Esophagus muscularis mucosa (tissue), 4 donors: ENCODE measurements around the gene SLC39A7. TPM values are rescaled to one million over a fixed set of nuclear protein-coding genes. Genes with fewer than 3 reads are reported as not detected.

Experiments used
- DNase-seq: peaks from one replicate; pipeline ENCODE4 v3.0.0-alpha.2; 2017; ENCODE audit errors: extremely low spot score
- H3K27ac ChIP-seq, 4 donors: fragments of 200-600 bp; sonication (generic); replicated peaks in 1 of 4; 1 replicate in 3 of 4; 2 replicates in 1 of 4; pipeline ENCODE4 v1.5.1; 2016 to 2019; ENCODE audit warnings: mild to moderate bottlenecking in 1 of 4
- H3K27me3 ChIP-seq, 4 donors: fragments of 200-600 bp; sonication (generic); one replicate each; pipeline versions ENCODE4 v1.5.1 to v1.6.0; 2016 to 2019
- H3K36me3 ChIP-seq, 4 donors: fragments of 200-600 bp; sonication (generic); one replicate each; pipeline ENCODE4 v1.5.1; 2016 to 2019
- H3K4me1 ChIP-seq, 4 donors: fragments of 200-600 bp; sonication (generic); one replicate each; pipeline ENCODE4 v1.5.1; 2016 to 2019
- H3K4me3 ChIP-seq, 4 donors: fragments of 200-600 bp; sonication (generic); 1 replicate in 2 of 4; 2 replicates in 2 of 4; pipeline ENCODE4 v1.5.1; 2016 to 2019; ENCODE audit warnings: mild to moderate bottlenecking in 4 of 4, moderate library complexity in 1 of 4
- H3K9me3 ChIP-seq, 4 donors: fragments of 200-600 bp; sonication (generic); 1 replicate in 3 of 4; 2 replicates in 1 of 4; pipeline ENCODE4 v1.5.1; 2016 to 2019
- CTCF ChIP-seq, 3 experiments: fragments of 200-600 bp in 2 of 3; fragments of 450-650 bp in 1 of 3; sonication (generic) in 2 of 3; IDR thresholded peaks; one replicate each; pipeline ENCODE4 v1.5.1; 2017 to 2019; ENCODE audit warnings: antibody characterized with exemption in 3 of 3, mild to moderate bottlenecking in 2 of 3, moderate library complexity in 1 of 3
- EP300 ChIP-seq: sonication (generic); formaldehyde crosslinking; IDR thresholded peaks from one replicate; pipeline ENCODE4 v1.6.1; 2017; ENCODE audit warnings: antibody characterized with exemption
- POLR2A ChIP-seq: fragments of 450-650 bp; IDR thresholded peaks from one replicate; pipeline ENCODE4 v1.6.1; 2017; ENCODE audit warnings: antibody characterized with exemption, moderate library complexity, mild to moderate bottlenecking, low read depth
- POLR2AphosphoS5 ChIP-seq, 2 donors: sonication (generic); formaldehyde crosslinking; IDR thresholded peaks; one replicate each; pipeline ENCODE4 v1.6.1; 2017; ENCODE audit warnings: antibody characterized with exemption in 2 of 2
- WGBS: methylation state at CpG from one replicate; pipeline ENCODE4 v1.1.5; 2018; 5-methylcytosine and 5-hydroxymethylcytosine counted together
- intact Hi-C: fragments of 100-400 bp; cut with DNase I; formaldehyde crosslinking; loops from one replicate; pipeline ENCODE4 v1.15.1; 2023
- total RNA-seq, 4 donors: library from RNA; depleted of rRNA; stranded (reverse); fragments of >200 nt; gene quantifications; one replicate each; pipeline versions ENCODE4 v1.1.0 to v1.2.1, GENCODE V29; 2016

Gene SLC39A7
- total RNA-seq, 4 donors from 2014 or later = 43.6 to 80.1 (median 62.3) TPM

- Histone ChIP-seq H3K9me3 (no peaks in the 10 kb centered on the region), H3K4me1 (peaks cover 52 to 73% (median 67%) of the 10 kb centered on the region in 4 donors), H3K4me3 (peak overlapping the region in 1 of 4 donors; percentile 62), H3K27me3 (no peaks in the 10 kb centered on the region), H3K36me3 (peaks cover 18 to 24% (median 21%) of the 10 kb centered on the region in 4 donors), H3K27ac (peak overlapping the region in 1 of 4 donors; percentile 68)
- TF ChIP-seq POLR2A (no peak), EP300 (no peak), CTCF (IDR thresholded peaks at IDR 0.05) (no peak), POLR2AphosphoS5 (IDR thresholded peaks at IDR 0.05) (no peak)
- DNase-seq = no peak
- 83% methylated on average over 6 of the region's 7 CpGs for WGBS
- intact Hi-C loops = no loop called here
These were observed 2.9 kb downstream of the SLC39A7 start for GRCh38 chr6:33203443-33204164.

GRCh38 chr6:33204165-33204414 lies 3.4 kb downstream of the SLC39A7 start:
- H3K27ac ChIP-seq = peak overlapping the region in 1 of 4 donors; percentile 68
- no peak for TF ChIP-seq EP300
- TF ChIP-seq POLR2AphosphoS5 (IDR thresholded peaks at IDR 0.05) = no peak
- no peak for DNase-seq
- H3K4me3 ChIP-seq = peak overlapping the region; percentile 62 to 65 (median 62)
- no peaks in the 10 kb centered on the region for H3K9me3 ChIP-seq
- H3K4me1 ChIP-seq = peaks cover 52 to 73% (median 67%) of the 10 kb centered on the region in 4 donors
- no peaks in the 10 kb centered on the region for H3K27me3 ChIP-seq
- WGBS = 10% methylated on average over 4 of the region's 4 CpGs
- H3K36me3 ChIP-seq = peaks cover 18 to 24% (median 21%) of the 10 kb centered on the region in 4 donors
- intact Hi-C loops = no loop called here

GRCh38 chr6:33204415-33205190 lies 3.9 kb downstream of the SLC39A7 start, which contains the start of gene HSD17B8:
HSD17B8 (plus strand) TSS chr6:33204655; CDS start chr6:33204669, 14 bp downstream.
- intact Hi-C loops = no loop called here
- Histone ChIP-seq H3K4me1 (peaks cover 49 to 73% (median 65%) of the 10 kb centered on the region in 4 donors), H3K27me3 (no peaks in the 10 kb centered on the region), H3K4me3 (peak within 1 kb of the TSS; percentile 62 to 65 (median 62)), H3K27ac (peak within 1 kb of the TSS; percentile 31 to 68 (median 60)), H3K36me3 (peaks cover 18 to 28% (median 22%) of the 10 kb centered on the region in 4 donors), H3K9me3 (no peaks in the 10 kb centered on the region)
- WGBS = 2% methylated on average over 19 of the region's 48 CpGs
- TF ChIP-seq POLR2A = no peak
- TF ChIP-seq POLR2AphosphoS5 (IDR thresholded peaks at IDR 0.05) = peak; percentile 68 to 73
- DNase-seq = peak; percentile 98

- intact Hi-C loops = no loop called here
- peaks cover 49 to 71% (median 63%) of the 10 kb centered on the region in 4 donors for H3K4me1 ChIP-seq
- H3K27me3 ChIP-seq = no peaks in the 10 kb centered on the region
- DNase-seq = no peak
- H3K4me3 ChIP-seq = peak overlapping the region; percentile 62 to 65 (median 62)
- WGBS = 54% methylated on average over 13 of the region's 17 CpGs
- no peaks in the 10 kb centered on the region for H3K9me3 ChIP-seq
- peak overlapping the region in 3 of 4 donors; percentile 31 to 68 (median 60) for H3K27ac ChIP-seq
- peaks cover 18 to 36% (median 30%) of the 10 kb centered on the region in 4 donors for H3K36me3 ChIP-seq
- no peak for TF ChIP-seq CTCF (IDR thresholded peaks at IDR 0.05)
- TF ChIP-seq EP300 = no peak
- no peak for TF ChIP-seq POLR2AphosphoS5 (IDR thresholded peaks at IDR 0.05)
- no peak for TF ChIP-seq POLR2A
These were observed 4.7 kb downstream of the SLC39A7 start for GRCh38 chr6:33205191-33206026.

GRCh38 chr6:33206027-33206863 lies 5.6 kb downstream of the SLC39A7 start:
- Histone ChIP-seq H3K4me1 (peaks cover 48 to 69% (median 60%) of the 10 kb centered on the region in 4 donors), H3K27ac (no peak overlapping the region)
- intact Hi-C loops = no loop called here

More at GRCh38 chr6:33206027-33206863, 5.6 kb downstream of the SLC39A7 start:
- 85% methylated on average over 3 of the region's 3 CpGs for WGBS
- H3K27me3 ChIP-seq = no peaks in the 10 kb centered on the region
- no peak overlapping the region for H3K4me3 ChIP-seq
- DNase-seq = no peak
- H3K36me3 ChIP-seq = peaks cover 18 to 45% (median 39%) of the 10 kb centered on the region in 4 donors
- TF ChIP-seq POLR2AphosphoS5 (IDR thresholded peaks at IDR 0.05) (no peak), CTCF (IDR thresholded peaks at IDR 0.05) (no peak), EP300 (no peak), POLR2A (no peak)
- H3K9me3 ChIP-seq = no peaks in the 10 kb centered on the region
